Endothelial cell of umbilical vein (primary cell): Measurements from ENCODE around the gene WIZ. TPM values are rescaled to one million over a fixed set of nuclear protein-coding genes. Genes with fewer than 3 reads are reported as not detected.

Source experiments
- BruUV-seq: library from RNA; stranded (reverse); fragments of 400-500 nt; replicated peaks from 2 replicates; lab custom pipeline; 2021; lab: Mats Ljungman, UMichigan
- CTCF ChIA-PET: fragments of 300-600, 350-600 bp; sonication (Branson Sonifier 250); formaldehyde crosslinking; loops from one replicate; lab custom pipeline; 2021; ENCODE audit warnings: antibody characterized with exemption, inconsistent platforms; lab: Charles Lee
- POLR2A ChIA-PET: fragments of 300-600, 350-600 bp; sonication (Branson Sonifier 250); formaldehyde crosslinking; loops from one replicate; lab custom pipeline; 2021; ENCODE audit warnings: antibody characterized with exemption, inconsistent platforms; lab: Charles Lee
- DNase-seq: peaks from one replicate; pipeline ENCODE4 v3.0.0-alpha.2; 2011; ENCODE audit warnings: low read depth, low spot score
- FAIRE-seq: peaks from 2 replicates; lab custom pipeline; 2011; peaks lifted over from hg19 to GRCh38; lab: Jason Lieb, UNC
- H2AFZ ChIP-seq: 2 replicates; pipeline ENCODE4 v1.6.0; 2012; ENCODE audit warnings: low read depth, low read length, control low read depth, inconsistent platforms
- H3K27ac ChIP-seq: 2 replicates; pipeline ENCODE4 v1.5.1; 2011; ENCODE audit warnings: low read depth, mild to moderate bottlenecking, control low read depth, low read length, moderate library complexity; ENCODE audit not compliant: insufficient read depth
- H3K27me3 ChIP-seq, 2 experiments: 2 replicates each; pipeline versions ENCODE4 v1.6.0 to v1.6.1; 2011; ENCODE audit warnings: low read length in 2 of 2, mixed read lengths in 1 of 2; ENCODE audit not compliant: control insufficient read depth in 2 of 2, insufficient read depth in 2 of 2
- H3K36me3 ChIP-seq, 2 experiments: 2 replicates in 1 of 2; 3 replicates in 1 of 2; pipeline ENCODE4 v1.5.1; 2011; ENCODE audit warnings: low read length in 2 of 2, mild to moderate bottlenecking in 1 of 2, moderate library complexity in 1 of 2; ENCODE audit not compliant: control insufficient read depth in 2 of 2, insufficient read depth in 2 of 2; ENCODE audit errors: extremely low read depth in 1 of 2
- H3K4me1 ChIP-seq: 3 replicates; pipeline ENCODE4 v1.5.1; 2011; ENCODE audit warnings: mild to moderate bottlenecking, low read length; ENCODE audit not compliant: control insufficient read depth, insufficient read depth; ENCODE audit errors: extremely low read depth
- H3K4me2 ChIP-seq: 2 replicates; pipeline ENCODE4 v1.6.1; 2011; ENCODE audit warnings: low read length, control low read depth, mixed read lengths; ENCODE audit not compliant: insufficient read depth
- H3K4me3 ChIP-seq, 3 experiments: fragments of 200-600 bp in 1 of 3; sonication (generic), shearing (Covaris generic) in 1 of 3; replicated peaks in 1 of 3; 2 replicates each; pipeline ENCODE4 v1.5.1; 2011 to 2016; ENCODE audit warnings: control low read depth in 3 of 3, low read length in 3 of 3, mild to moderate bottlenecking in 2 of 3, inconsistent platforms in 1 of 3, low read depth in 1 of 3, moderate library complexity in 1 of 3; ENCODE audit not compliant: insufficient read depth in 1 of 3
- H3K79me2 ChIP-seq: 2 replicates; pipeline ENCODE4 v1.6.0; 2012; ENCODE audit warnings: low read length, inconsistent platforms; ENCODE audit not compliant: control insufficient read depth, insufficient read depth
- H3K9ac ChIP-seq: replicated peaks from 2 replicates; pipeline ENCODE3; 2011; ENCODE audit warnings: low read length, control low read depth; ENCODE audit not compliant: insufficient read depth; ENCODE audit errors: extremely low read depth
- H3K9me1 ChIP-seq: replicated peaks from 3 replicates; pipeline ENCODE4 v1.6.0; 2011; ENCODE audit warnings: mild to moderate bottlenecking, low read length; ENCODE audit not compliant: control insufficient read depth, insufficient read depth; ENCODE audit errors: extremely low read depth
- H3K9me3 ChIP-seq: replicated peaks from 2 replicates; pipeline ENCODE4 v1.5.1; 2012; ENCODE audit warnings: low read length, inconsistent platforms; ENCODE audit not compliant: control insufficient read depth, insufficient read depth
- H4K20me1 ChIP-seq: replicated peaks from 2 replicates; pipeline ENCODE3; 2011; ENCODE audit warnings: mild to moderate bottlenecking, low read length; ENCODE audit not compliant: control insufficient read depth, insufficient read depth; ENCODE audit errors: extremely low read depth
- EZH2 ChIP-seq: IDR thresholded peaks from 2 replicates; pipeline ENCODE4 v1.6.1; 2012; ENCODE audit warnings: borderline replicate concordance, low read depth, mild to moderate bottlenecking, moderate library complexity, low read length, inconsistent platforms; ENCODE audit not compliant: severe bottlenecking
- FOS ChIP-seq: IDR thresholded peaks from 2 replicates; pipeline ENCODE4 v1.6.1; 2011; ENCODE audit warnings: mild to moderate bottlenecking, low read length, moderate library complexity, borderline replicate concordance; ENCODE audit not compliant: insufficient read depth
- GATA2 ChIP-seq: IDR thresholded peaks from 2 replicates; pipeline ENCODE4 v1.7.0; 2011; ENCODE audit warnings: low read depth, mild to moderate bottlenecking, moderate library complexity, mixed read lengths, low read length; ENCODE audit not compliant: insufficient read length, insufficient read depth
- JUN ChIP-seq: IDR thresholded peaks from 2 replicates; pipeline ENCODE4 v1.6.1; 2011; ENCODE audit warnings: borderline replicate concordance, low read depth; ENCODE audit not compliant: insufficient read length, insufficient read depth
- MYC ChIP-seq: IDR thresholded peaks from one replicate; pipeline ENCODE4 v1.6.1; 2011; ENCODE audit warnings: mild to moderate bottlenecking, low read depth, low read length
- POLR2A ChIP-seq: IDR thresholded peaks from 2 replicates; pipeline ENCODE4 v1.6.1; 2012; ENCODE audit warnings: low read depth, mild to moderate bottlenecking, control low read depth, low read length
- POLR2AphosphoS5 ChIP-seq: IDR thresholded peaks from 2 replicates; pipeline ENCODE4 v1.6.1; 2012; ENCODE audit warnings: low read depth, mild to moderate bottlenecking, control low read depth, low read length, moderate library complexity; ENCODE audit not compliant: insufficient read depth
- dilution Hi-C: fragments of 300-500 bp; cut with MboI; formaldehyde crosslinking; loops from one replicate; pipeline ENCODE4 v1.15.0; 2019; ENCODE audit warnings: low sequenced_read_pairs; ENCODE audit not compliant: extremely low pct_ligation_motif_present
- intact Hi-C: fragments of 100-400 bp; cut with micrococcal nuclease; formaldehyde crosslinking; loops from one replicate; pipeline ENCODE4 v1.10.0; 2022
- polyA plus RNA-seq, 4 experiments: library from polyadenylated mRNA; depleted of rRNA in 3 of 4; stranded (reverse) in 3 of 4; unstranded in 1 of 4; fragments of >200 nt; gene quantifications; 2 replicates each; pipeline versions ENCODE4 v1.2.1 to v1.2.3, GENCODE V29; 2011 to 2012; ENCODE audit warnings: missing spikeins in 1 of 4
- total RNA-seq: library from RNA; stranded (reverse); gene quantifications from 2 replicates; pipeline ENCODE4 v1.2.3, GENCODE V29; 2021
- TF ChIP-seq, protein P1 (sequence below), 2 donors: IDR thresholded peaks; 1 replicate in 1 of 2; 2 replicates in 1 of 2; pipeline ENCODE4 v1.5.1; 2011; ENCODE audit warnings: low read length in 2 of 2, mild to moderate bottlenecking in 2 of 2, moderate library complexity in 2 of 2, control low read depth in 1 of 2, inconsistent platforms in 1 of 2, low read depth in 1 of 2; ENCODE audit not compliant: insufficient read depth in 1 of 2; ENCODE audit errors: extremely low read depth in 1 of 2
- TF ChIP-seq, protein P2 (sequence below): IDR thresholded peaks from 2 replicates; pipeline ENCODE4 v1.6.1; 2011; ENCODE audit not compliant: insufficient read depth, insufficient read length

WIZ gene
- total and polyA plus RNA-seq, 2 donors (not counting 3 experiments of a cell fraction or from before 2014, with no cell fraction given) = 21.0 to 47.2 TPM

DNA sequence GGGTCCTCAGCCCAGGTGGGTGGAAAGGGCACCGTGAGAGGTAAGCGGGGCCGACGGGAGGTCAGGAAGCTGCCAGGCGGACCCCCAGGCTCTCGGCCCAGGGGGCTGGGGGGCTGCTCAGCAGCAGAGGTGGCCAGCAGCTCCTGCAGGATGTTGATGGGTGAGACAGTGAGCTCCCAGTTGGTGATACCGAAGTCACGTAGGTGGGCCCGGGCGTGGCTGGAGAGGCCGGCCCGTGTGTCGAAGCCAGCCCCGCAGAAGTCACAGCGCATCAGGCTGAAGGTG lies 13.0 kb downstream of the WIZ start:
- H3K27ac ChIP-seq = no peak overlapping the region
- H3K4me1 ChIP-seq = peaks cover 3% of the 10 kb centered on the region
- H3K79me2 ChIP-seq = peaks cover 5% of the 10 kb centered on the region
- H3K9me1 ChIP-seq = no peaks in the 10 kb centered on the region
- no peaks in the 10 kb centered on the region for H4K20me1 ChIP-seq
- no peaks in the 10 kb centered on the region for H3K9me3 ChIP-seq
- BruUV-seq = no TSS peak
- ChIA-PET CTCF (interaction anchor here (0.5 to 2.5 kb wide), 5 partner anchors 18 to 345 kb away, joined by 3 to 19 read pairs (median 6); partner anchors contain the start of gene AKAP8L), POLR2A (no interaction called here)
- no peaks in the 10 kb centered on the region for H3K27me3 ChIP-seq
- dilution Hi-C loops (no loop called here), intact Hi-C loops (no loop called here)
- H3K4me3 ChIP-seq = no peak overlapping the region
- no peaks in the 10 kb centered on the region for H3K36me3 ChIP-seq
- TF ChIP-seq FOS = no peak
- TF ChIP-seq JUN = no peak
- TF ChIP-seq, protein P1, sequence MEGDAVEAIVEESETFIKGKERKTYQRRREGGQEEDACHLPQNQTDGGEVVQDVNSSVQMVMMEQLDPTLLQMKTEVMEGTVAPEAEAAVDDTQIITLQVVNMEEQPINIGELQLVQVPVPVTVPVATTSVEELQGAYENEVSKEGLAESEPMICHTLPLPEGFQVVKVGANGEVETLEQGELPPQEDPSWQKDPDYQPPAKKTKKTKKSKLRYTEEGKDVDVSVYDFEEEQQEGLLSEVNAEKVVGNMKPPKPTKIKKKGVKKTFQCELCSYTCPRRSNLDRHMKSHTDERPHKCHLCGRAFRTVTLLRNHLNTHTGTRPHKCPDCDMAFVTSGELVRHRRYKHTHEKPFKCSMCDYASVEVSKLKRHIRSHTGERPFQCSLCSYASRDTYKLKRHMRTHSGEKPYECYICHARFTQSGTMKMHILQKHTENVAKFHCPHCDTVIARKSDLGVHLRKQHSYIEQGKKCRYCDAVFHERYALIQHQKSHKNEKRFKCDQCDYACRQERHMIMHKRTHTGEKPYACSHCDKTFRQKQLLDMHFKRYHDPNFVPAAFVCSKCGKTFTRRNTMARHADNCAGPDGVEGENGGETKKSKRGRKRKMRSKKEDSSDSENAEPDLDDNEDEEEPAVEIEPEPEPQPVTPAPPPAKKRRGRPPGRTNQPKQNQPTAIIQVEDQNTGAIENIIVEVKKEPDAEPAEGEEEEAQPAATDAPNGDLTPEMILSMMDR (IDR thresholded peaks at IDR 0.05; ENCODE audit: extremely low read depth in 1 of 2, insufficient read depth in 1 of 2, low read depth in 1 of 2, low read length in 2 of 2) = no peak
- no peak for TF ChIP-seq EZH2
- no peak for TF ChIP-seq POLR2AphosphoS5
- no peak for TF ChIP-seq GATA2
- TF ChIP-seq, protein P2, sequence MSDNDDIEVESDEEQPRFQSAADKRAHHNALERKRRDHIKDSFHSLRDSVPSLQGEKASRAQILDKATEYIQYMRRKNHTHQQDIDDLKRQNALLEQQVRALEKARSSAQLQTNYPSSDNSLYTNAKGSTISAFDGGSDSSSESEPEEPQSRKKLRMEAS = no peak
- TF ChIP-seq MYC = no peak
- no peak for TF ChIP-seq POLR2A
- H3K9ac ChIP-seq = no peak overlapping the region
- H3K4me2 ChIP-seq = no peak overlapping the region
- DNase-seq (no peak), FAIRE-seq (no peak)
- H2AFZ ChIP-seq = no peak overlapping the region
